Measurements from ENCODE around the gene CPT1C. TPM values are rescaled to one million over a fixed set of nuclear protein-coding genes. Genes with fewer than 3 reads are reported as not detected.

CPT1C gene
- total and polyA plus RNA-seq, 2 donors (not counting 1 experiment from before 2014, with no cell fraction given), result 0.30 to 1.7 TPM

GRCh38 chr19:49678985-49679770, 11.7 kb upstream of the CPT1C start:
- no peak overlapping the region for H3K9ac ChIP-seq (ENCODE audit: low read length)
- TF ChIP-seq EZH2 (IDR thresholded peaks at IDR 0.05; ENCODE audit: borderline replicate concordance, insufficient read depth, low read depth, low read length, poor library complexity, severe bottlenecking) (no peak), CTCF (IDR thresholded peaks at IDR 0.05) (no peak)
- H3K4me3 Mint-ChIP-seq, result peak overlapping the region; percentile 26
- peaks cover 47% of the 10 kb centered on the region for H3K4me1 Mint-ChIP-seq
- H3K27ac ChIP-seq (ENCODE audit: low read length in 2 of 2), result peak overlapping the region; percentile 93 to 98
- H2AFZ ChIP-seq (ENCODE audit: insufficient read depth, low read depth, low read length, poor library complexity, severe bottlenecking), result no peak overlapping the region
- H3K36me3 ChIP-seq (replicated peaks in 1 of 2; ENCODE audit: control extremely low read depth in 1 of 2, control insufficient read depth in 1 of 2, extremely low read depth in 1 of 2, insufficient read depth in 2 of 2, low read length in 1 of 2), result peaks cover 0 to 33% of the 10 kb centered on the region in 2 experiments
- DNase-seq (peak; percentile 38), ATAC-seq (ENCODE audit: low read depth) (no peak)
- CTCF ChIA-PET, result interaction anchor here (0.6 to 3.9 kb wide), 15 partner anchors 11 to 1085 kb away, joined by 3 to 28 read pairs (median 4); partner anchors contain the start of genes ADM5, BCL2L12, FLT3LG and IRF3
- peaks cover 64% of the 10 kb centered on the region for H4K20me1 ChIP-seq (ENCODE audit: control insufficient read depth, insufficient read depth, low read length, poor library complexity, severe bottlenecking)
- no peaks in the 10 kb centered on the region for H3K27me3 Mint-ChIP-seq
- H3K27me3 ChIP-seq (replicated peaks in 1 of 4; ENCODE audit: control extremely low read depth in 1 of 4, control insufficient read depth in 3 of 4, insufficient read depth in 4 of 4, low read length in 3 of 4), result no peaks in the 10 kb centered on the region
- WGBS (ENCODE audit: insufficient coverage), result 80% methylated on average over 7 of the region's 12 CpGs
- H3K4me1 ChIP-seq (ENCODE audit: control insufficient read depth in 2 of 2, insufficient read depth in 2 of 2, low read length in 2 of 2), result peaks cover 32 to 56% of the 10 kb centered on the region in 2 donors
- intact Hi-C loops (cut with micrococcal nuclease), result loop anchor here (1.0 to 10.0 kb wide), 3 partner anchors 205 to 564 kb away; partner anchors contain the start of genes C19orf73, FLT3LG, LIN7B and PPFIA3
- no peak overlapping the region for H3K4me3 ChIP-seq (ENCODE audit: control extremely low read depth in 1 of 5, extremely low read depth in 1 of 5, insufficient read depth in 1 of 5, low read depth in 2 of 5, low read length in 4 of 5)
- POLR2A ChIA-PET, result interaction anchor here (0.6 to 6.7 kb wide), 6 partner anchors 38 to 258 kb away, joined by 3 to 53 read pairs (median 8); partner anchors contain the start of genes RRAS and SCAF1
- H3K9me3 ChIP-seq (ENCODE audit: control extremely low read depth in 1 of 3, control insufficient read depth in 2 of 3, insufficient read depth in 1 of 3, low read length in 2 of 3), result peaks cover 0 to 5% (median 0%) of the 10 kb centered on the region in 3 donors
- H3K4me2 ChIP-seq (replicated peaks; ENCODE audit: low read depth, low read length, poor library complexity, severe bottlenecking), result peak overlapping the region; percentile 87
- peak overlapping the region; percentile 41 for H3K27ac Mint-ChIP-seq
- peaks cover 60% of the 10 kb centered on the region for H3K79me2 ChIP-seq (ENCODE audit: control insufficient read depth, insufficient read depth, low read length)
- H3K9me3 Mint-ChIP-seq (ENCODE audit: insufficient read depth), result no peaks in the 10 kb centered on the region
